ENCODE results near the gene PRDX1. TPM values are rescaled to one million over a fixed set of nuclear protein-coding genes. Genes with fewer than 3 reads are reported as not detected.
"Not testable (repeated sequence)": the region's sequence is repeated elsewhere in the genome, so short reads cannot be mapped to it uniquely, and the experiment has no call there.

Gene PRDX1
- total RNA-seq, 4 donors from 2014 or later = 160 to 225 (median 203) TPM

GRCh38 chr1:45492691-45493090 lies 29.0 kb downstream of the PRDX1 start:
- Histone ChIP-seq H3K36me3 (peaks cover 0 to 11% (median 0%) of the 10 kb centered on the region in 3 donors), H3K4me1 (peaks cover 0 to 21% (median 12%) of the 10 kb centered on the region in 4 donors), H3K27me3 (no peaks in the 10 kb centered on the region), H3K9me3 (no peaks in the 10 kb centered on the region), H3K4me3 (no peak overlapping the region), H3K27ac (no peak overlapping the region)
- 82 to 87% methylated on average over 3 of the region's 3 CpGs for WGBS, 2 donors
- DNase-seq (ENCODE audit: low spot score in 2 of 2) = no peak
- TF ChIP-seq CTCF (IDR thresholded peaks at IDR 0.05) (no peak), POLR2A (IDR thresholded peaks at IDR 0.05) (no peak), EP300 (IDR thresholded peaks at IDR 0.05) (no peak)

- Histone ChIP-seq H3K4me1 (peaks cover 0 to 21% (median 12%) of the 10 kb centered on the region in 4 donors), H3K36me3 (peaks cover 0 to 7% (median 0%) of the 10 kb centered on the region in 3 donors), H3K27ac (peak overlapping the region; percentile 15 to 95 (median 32)), H3K4me3 (peak overlapping the region; percentile 29 to 98 (median 80)), H3K9me3 (no peaks in the 10 kb centered on the region), H3K27me3 (no peaks in the 10 kb centered on the region)
- no peak for DNase-seq (ENCODE audit: low spot score in 2 of 2)
- WGBS, 2 donors = 52% methylated on average over 19 of the region's 19 CpGs
- TF ChIP-seq CTCF (IDR thresholded peaks at IDR 0.05) (peak in 1 of 5 experiments; percentile 10), POLR2A (IDR thresholded peaks at IDR 0.05) (no peak)
Measured at GRCh38 chr1:45491487-45492260, 30.0 kb downstream of the PRDX1 start.

- Histone ChIP-seq H3K4me3 (peak within 1 kb of the TSS; percentile 74 to 98 (median 84)), H3K36me3 (no peaks in the 10 kb centered on the region), H3K27me3 (no peaks in the 10 kb centered on the region), H3K4me1 (peaks cover 0 to 21% (median 12%) of the 10 kb centered on the region in 4 donors), H3K9me3 (no peaks in the 10 kb centered on the region), H3K27ac (peak within 1 kb of the TSS; percentile 53 to 95 (median 82))
- peak; percentile 95 to 97 for DNase-seq (ENCODE audit: low spot score in 2 of 2)
- peak; percentile 77 to 96 for TF ChIP-seq EP300 (IDR thresholded peaks at IDR 0.05)
- TF ChIP-seq CTCF (IDR thresholded peaks at IDR 0.05) = peak in 3 of 5 experiments; percentile 19 to 70 (median 64)
- TF ChIP-seq POLR2A (IDR thresholded peaks at IDR 0.05) = peak; percentile 79 to 94
- 0 to 1% methylated on average over 36 to 51 of the region's 64 CpGs for WGBS, 2 donors
Measured at GRCh38 chr1:45490626-45491486, 30.8 kb downstream of the PRDX1 start, which contains the start of gene TESK2. TESK2 (minus strand) TSS chr1:45491163; CDS start chr1:45457785, 33,378 bp downstream.

GRCh38 chr1:45490121-45490625 lies 31.5 kb downstream of the PRDX1 start:
- no peaks in the 10 kb centered on the region for H3K27me3 ChIP-seq
- TF ChIP-seq EP300 (IDR thresholded peaks at IDR 0.05) = no peak
- TF ChIP-seq CTCF (IDR thresholded peaks at IDR 0.05) = no peak
- no peak for TF ChIP-seq POLR2A (IDR thresholded peaks at IDR 0.05)
- DNase-seq (ENCODE audit: low spot score in 2 of 2) = peak in 1 of 2 donors; percentile 18
- H3K4me3 ChIP-seq = peak overlapping the region; percentile 74 to 98 (median 84)
- H3K27ac ChIP-seq = peak overlapping the region; percentile 53 to 95 (median 82)
- no peaks in the 10 kb centered on the region for H3K9me3 ChIP-seq
- H3K36me3 ChIP-seq = no peaks in the 10 kb centered on the region
- 3% methylated on average over 17 of the region's 17 CpGs for WGBS, 2 donors
- peaks cover 0 to 21% (median 12%) of the 10 kb centered on the region in 4 donors for H3K4me1 ChIP-seq

- not testable (repeated sequence) for H3K9me3 ChIP-seq; H3K36me3 ChIP-seq; DNase-seq (ENCODE audit: low spot score in 2 of 2); H3K27me3 ChIP-seq
- peak overlapping the region in 1 of 4 donors; percentile 10 for H3K27ac ChIP-seq
- H3K4me3 ChIP-seq = peak overlapping the region in 1 of 4 donors; percentile 74
- H3K4me1 ChIP-seq = peaks cover 0 to 21% (median 12%) of the 10 kb centered on the region in 4 donors
- 69 to 71% methylated on average over 14 of the region's 14 CpGs for WGBS, 2 donors
Measured at GRCh38 chr1:45489379-45489778, 32.3 kb downstream of the PRDX1 start.

Data from tibial nerve (tissue), 4 donors.